HG02588 (cell line): Measurements from ENCODE around the gene ZEB2.

Source experiments
- ATAC-seq: cut with Tn5 transposase; IDR thresholded peaks from one replicate; pipeline ENCODE4 v1.9.1; 2021; ENCODE audit warnings: mild to moderate bottlenecking, moderate library complexity; ENCODE audit not compliant: unreplicated experiment

ZEB2 gene

DNA sequence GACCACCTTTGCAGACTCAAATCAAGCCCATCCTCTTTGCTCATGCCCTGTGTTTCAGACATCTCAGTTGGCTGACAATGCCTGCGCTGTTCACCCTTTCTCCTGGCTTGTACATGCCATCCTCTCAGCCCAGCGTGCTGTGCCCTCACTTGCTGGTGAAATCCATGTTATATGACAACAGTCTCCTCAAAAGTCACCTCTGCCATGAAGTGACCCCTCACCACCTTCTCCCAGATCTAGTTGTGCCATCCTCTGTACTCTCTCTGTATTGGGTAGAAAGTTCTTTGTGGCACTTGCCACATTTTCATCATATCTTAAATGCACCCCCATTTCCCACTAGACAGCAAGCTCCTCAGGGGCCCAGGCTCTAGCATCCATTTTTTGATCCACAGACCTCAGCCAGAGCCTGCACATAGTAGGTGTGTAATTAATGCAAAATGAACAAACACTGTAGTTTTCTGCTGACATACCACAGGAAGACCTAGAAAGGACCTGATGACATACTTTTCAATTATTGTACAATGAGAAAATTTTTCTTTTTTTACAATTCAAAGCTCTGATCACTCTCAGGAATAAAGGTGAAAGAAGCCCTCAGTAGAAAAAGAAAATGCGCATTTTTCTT, 22.8 kb downstream of the ZEB2 start:
- no peak for ATAC-seq

GRCh38 chr2:144496092-144496976, 23.6 kb downstream of the ZEB2 start:
- ATAC-seq: no peak

DNA sequence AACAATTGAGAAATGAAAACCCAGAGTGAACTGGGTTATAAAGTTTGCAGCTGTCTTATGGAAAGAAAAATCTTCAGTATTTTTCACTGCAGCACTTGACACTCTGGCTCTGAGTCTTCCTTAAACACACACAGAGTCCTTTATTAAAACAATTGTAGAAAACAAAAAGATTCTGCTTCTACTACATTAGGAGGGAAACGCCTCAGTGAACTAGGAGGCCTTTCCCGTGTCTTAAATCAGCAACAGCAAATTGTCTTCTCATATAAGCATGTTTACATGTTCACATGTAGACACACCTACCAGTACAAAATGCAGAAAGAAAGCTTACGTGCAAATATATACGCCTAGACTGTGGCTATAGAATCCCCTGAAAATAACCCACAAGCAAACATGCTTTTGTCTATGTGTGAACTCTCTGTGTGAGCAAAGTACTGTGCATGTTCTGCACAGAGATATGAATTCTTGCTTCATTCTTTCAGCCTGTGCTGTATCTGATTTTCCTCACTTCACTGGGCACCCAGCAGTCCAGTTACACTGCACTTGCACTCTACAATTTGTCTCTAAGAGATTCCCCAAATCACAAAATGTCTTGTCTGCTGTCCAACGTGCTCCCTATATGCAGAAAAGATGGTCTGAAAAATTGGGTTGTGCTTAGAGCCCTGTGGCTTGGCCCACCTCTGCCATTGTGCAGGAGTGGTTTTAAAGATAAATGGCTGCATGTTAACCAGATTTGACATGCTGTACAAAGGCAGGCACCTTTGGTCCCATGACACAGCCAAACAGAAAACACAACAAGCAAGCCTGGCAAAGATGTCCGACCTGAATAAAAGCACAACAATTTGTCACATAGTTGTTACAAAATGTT, 24.5 kb downstream of the ZEB2 start:
- no peak for ATAC-seq

DNA sequence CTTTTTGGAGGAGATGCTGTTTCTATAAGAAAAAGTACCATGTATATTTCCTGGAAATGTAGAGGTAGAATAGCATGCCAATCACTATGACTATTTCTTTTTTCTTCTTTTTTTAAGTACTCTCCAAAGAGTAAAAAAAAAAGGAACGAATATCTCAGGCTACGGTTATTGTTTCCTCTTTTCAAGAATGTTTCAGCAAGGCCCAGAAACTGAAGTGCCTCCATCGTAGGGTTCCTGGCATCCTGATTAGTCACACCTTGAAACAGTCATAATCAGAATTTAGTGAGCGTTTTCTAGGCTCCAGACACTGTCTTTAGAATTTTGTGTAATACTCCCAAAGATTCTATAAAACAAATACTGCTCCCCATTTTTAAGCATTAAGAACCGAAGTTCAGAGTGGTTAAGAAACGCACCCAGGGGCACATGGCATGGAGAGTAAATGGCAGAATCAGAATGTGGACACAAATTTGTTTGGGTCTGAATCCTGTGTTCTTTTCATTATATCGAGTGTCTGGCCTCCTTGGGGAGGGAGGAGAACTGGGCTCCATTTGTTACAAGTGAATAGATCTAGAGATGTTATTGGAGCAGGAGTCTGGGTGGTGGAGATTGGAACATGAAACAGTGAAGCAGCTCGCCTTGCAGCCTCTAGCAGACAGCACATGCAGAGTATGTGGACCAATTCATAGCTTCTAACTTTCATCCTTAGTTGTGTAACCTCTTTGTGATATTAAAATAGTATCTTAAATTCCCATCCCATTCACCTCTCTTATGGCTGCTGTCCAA, 26.7 kb downstream of the ZEB2 start:
- ATAC-seq: no peak

- ATAC-seq: no peak
Measured at GRCh38 chr2:144490857-144491256, 29.1 kb downstream of the ZEB2 start.

DNA sequence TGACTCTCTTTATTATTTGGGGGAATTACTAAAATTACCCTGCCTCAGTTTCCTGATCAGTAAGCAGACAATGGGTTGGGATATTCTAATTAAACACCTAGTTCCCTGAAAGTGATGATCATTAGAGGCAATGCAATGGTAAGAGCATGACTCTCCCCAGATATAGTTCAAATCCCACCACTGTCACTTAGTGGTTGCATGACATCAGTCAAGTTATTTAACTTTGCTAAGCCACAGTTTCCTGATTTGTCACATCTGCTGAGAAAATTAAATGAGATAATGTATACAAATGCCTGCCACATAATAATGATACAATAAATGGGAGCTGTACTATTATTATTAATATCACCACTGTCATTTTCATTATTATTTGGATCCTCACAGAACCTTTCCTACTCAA, 29.9 kb downstream of the ZEB2 start:
- no peak for ATAC-seq

GRCh38 chr2:144489315-144489916, 30.5 kb downstream of the ZEB2 start:
- no peak for ATAC-seq

DNA sequence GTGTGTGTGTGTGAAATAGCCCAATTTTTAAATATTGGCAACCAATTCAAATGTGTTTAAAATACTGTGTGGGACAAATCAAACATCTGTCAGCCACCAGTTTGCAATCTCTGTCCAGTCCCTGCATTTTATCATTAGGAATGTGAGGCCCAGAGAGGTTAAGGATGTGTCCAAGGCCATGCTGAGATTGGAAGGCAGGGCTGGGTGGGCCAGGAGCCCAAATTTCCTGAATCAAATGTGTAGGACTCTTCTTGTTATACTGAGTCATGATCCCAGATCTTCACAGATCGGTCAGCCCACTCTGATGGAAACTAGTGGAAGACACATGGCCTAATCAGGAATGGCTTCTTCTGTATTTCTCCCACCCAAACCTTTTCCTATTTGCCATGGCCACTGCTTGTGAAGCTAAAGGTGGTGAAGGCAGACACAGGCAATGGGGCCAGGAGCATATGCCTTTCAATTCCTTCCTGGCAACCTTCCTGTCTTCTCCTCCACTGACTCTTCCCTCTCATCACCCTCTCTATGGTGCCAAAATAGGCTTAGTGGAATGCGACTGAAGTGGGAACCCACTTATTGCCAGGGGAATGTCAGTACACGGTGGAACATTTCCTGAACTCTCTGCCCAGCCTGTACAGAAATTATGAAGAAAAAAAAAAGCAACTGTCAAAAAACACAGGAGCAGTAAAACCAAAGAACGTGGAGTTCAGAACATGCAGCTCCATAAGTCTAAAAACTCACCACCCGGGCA, 35.5 kb downstream of the ZEB2 start:
- ATAC-seq: no peak

DNA sequence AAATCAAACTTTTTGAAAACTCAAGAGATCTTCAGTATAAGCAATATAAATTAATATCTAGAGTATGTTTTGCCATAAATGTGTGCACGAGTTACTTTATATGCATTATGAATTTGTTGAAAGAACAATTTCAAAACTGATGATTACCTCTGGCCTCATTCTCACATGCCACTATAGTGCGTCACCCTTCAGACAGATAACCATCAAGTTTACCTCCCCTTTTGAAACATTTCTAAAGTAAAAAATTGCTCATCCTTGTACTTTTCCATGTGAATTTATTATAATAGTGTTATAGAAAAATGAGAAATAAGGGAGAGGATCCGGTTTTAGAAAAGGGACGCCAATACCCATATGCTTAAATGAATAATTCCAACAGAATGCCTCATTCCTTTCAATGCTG, 38.3 kb downstream of the ZEB2 start:
- no peak for ATAC-seq

GRCh38 chr2:144481109-144481508, 38.8 kb downstream of the ZEB2 start:
- no peak for ATAC-seq

DNA sequence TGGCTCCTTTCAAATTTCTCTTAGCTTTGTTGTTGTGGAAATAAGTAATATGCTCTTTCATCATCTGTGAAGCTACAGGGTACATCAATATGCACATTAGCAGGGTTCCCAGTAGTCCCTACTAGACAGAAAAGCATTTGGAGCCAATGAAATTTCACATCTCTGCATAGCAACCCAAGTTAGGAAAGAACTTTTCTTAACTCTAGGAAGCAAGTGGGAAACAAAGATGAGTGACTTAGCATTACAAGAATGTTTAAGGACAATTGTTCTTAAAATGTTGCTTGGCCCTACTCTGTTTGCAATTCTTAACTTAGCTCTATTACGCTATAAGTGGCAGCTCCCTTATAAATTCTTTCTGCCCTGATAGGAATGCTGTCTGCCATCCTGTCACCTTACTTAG, 39.6 kb downstream of the ZEB2 start:
- ATAC-seq: no peak

- no peak for ATAC-seq
Measured at GRCh38 chr2:144479659-144480058, 40.3 kb downstream of the ZEB2 start.

- ATAC-seq: no peak
Measured at GRCh38 chr2:144479138-144479537, 40.8 kb downstream of the ZEB2 start.

DNA sequence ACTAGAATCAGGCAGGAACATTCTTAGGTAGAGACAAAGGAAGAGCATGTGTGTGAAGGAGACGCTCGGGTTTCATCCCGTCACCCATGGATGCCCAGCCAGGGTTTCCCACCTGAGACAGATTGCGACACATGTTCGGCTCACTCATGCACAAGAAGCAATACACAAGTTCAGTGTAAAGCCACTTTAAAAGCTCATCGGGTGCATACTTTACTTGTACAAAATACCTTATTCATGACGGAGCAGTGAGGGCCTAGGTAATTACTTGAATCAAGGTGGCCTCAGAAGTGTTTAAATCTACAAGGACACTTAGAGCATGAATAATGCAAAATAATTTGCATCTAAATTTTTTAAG, 42.0 kb downstream of the ZEB2 start:
- no peak for ATAC-seq

DNA sequence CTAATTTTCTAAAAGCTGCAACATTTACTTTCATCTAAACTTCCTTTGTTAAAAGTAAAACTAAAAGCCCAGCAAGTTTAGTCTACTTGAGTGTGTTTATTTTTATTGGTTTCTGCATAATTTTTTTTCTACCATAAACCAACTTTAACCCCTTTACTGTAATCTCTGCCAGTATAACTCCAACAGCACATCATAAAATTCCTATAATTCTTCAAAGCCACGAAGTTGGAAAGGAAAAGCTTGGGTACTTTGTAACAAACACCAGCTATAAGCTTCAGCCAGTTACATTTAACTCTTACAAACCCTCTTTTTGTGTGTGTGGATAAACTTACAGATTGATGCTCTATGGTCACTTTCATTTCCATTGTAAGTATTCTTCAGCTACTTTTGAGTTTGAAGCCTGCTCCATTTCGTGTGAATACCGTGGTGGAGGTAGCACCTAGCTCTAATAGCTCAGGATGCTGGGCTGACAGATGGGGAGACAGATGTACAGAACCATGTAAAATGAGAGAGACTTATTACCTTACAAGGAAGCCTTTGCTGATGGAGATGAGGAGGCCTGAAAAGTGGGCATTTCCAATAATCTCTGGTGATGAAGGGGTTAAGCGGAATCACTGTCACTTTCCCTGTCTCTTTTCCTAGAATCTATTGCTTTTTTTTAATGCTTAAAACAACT, 42.5 kb downstream of the ZEB2 start:
- no peak for ATAC-seq

DNA sequence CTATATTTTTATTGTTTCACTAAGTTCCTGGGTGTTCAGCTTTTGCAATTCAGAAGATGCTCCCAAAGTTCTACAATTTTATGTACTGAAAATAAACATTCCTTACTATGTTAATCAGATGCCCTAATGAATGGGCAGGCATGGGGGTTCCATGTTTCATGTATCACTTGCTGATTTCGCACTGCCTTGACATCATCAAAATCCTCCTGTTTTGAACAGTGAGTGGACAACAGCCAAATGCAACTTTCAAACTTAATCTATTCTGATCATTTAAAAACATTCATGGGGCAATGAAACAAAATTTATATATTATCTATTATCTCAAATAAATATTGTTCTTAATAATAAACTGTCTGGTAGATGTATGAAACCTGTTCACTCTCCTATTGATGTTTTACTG, 43.2 kb downstream of the ZEB2 start:
- ATAC-seq: no peak

- ATAC-seq: no peak
Measured at GRCh38 chr2:144475569-144476275, 44.2 kb downstream of the ZEB2 start.

GRCh38 chr2:144475044-144475443, 44.9 kb downstream of the ZEB2 start:
- ATAC-seq: no peak

DNA sequence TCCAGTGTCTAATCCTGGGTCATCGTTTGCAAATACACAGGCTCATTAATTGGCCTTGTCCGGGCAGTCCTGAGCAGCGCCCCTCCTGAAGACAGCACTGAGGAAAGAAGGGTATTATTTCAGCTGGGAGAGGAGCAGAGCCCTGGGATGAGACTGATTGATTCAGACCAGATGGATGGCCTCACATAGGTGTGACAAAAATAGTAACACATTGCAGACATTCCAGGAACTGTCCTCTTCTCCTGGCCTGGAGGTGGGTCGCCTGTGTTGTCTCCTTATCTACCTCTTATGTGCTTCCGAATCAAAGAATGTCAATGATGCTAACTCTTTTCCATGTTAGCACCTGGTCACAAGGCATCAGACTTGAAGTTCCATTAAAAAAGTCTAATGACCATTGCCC, 45.9 kb downstream of the ZEB2 start:
- no peak for ATAC-seq
